ENCODE measurements around the gene MDK.

DNA sequence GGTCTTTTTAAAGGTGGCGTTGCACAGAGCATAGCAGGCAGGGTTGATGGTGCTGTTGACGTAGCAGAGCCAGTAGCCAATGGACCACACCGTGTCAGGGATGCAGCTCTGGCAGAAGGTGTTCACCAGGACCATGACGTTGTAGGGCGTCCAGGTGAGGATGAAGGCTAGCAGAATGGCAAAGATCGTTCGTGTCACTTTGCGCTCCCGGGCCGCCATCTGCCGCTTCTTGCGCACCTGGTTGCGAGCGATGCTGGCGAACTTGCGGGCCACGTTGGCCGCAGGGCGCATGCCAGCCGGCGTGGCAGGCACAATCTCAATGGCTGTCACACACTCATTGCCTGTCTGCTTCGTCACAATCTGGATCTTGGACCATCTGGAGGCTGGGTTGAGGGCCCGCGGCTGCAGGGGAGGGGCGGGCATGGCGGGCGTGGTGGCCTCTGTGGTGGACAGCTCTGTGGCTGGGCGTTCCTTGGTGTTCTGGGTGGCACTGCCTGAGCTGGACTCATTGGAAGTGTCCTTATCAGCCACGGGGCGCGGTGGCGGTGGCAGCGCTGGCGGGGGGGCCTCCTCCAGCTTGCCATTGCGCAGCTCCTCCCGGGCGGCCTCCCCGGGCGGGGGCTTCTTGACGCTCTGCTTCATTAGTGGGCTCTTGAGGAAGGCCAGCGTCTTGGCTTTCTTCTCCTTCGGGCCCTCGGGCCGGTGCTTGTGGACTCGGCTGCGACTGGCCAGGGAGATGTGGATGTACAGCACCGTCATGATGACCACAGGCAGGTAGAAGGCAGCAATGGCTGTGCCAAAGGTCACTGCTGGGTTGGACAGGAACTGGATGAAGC lies 3.9 kb downstream of the MDK start:
- TF ChIP-seq CTCF (IDR thresholded peaks at IDR 0.05) (no peak), POLR2A (IDR thresholded peaks at IDR 0.05) (no peak)

All from body of pancreas (tissue), 4 donors.